Measurements from ENCODE around the gene TMEM239.
"Not testable (repeated sequence)": the region's sequence is repeated elsewhere in the genome, so short reads cannot be mapped to it uniquely, and the experiment has no call there.

Gene TMEM239

GRCh38 chr20:2816030-2816582, at the start of gene TMEM239:
Gene TMEM239 (plus strand): TSS chr20:2816364. CDS start chr20:2816555, 191 bp downstream.
- DNase-seq, result no peak

- no peak for DNase-seq
Observed at GRCh38 chr20:2767768-2768631, 48.2 kb upstream of the TMEM239 start.

GRCh38 chr20:2768632-2769015, 47.5 kb upstream of the TMEM239 start:
- DNase-seq, result no peak

GRCh38 chr20:2770091-2770490, 46.1 kb upstream of the TMEM239 start:
- DNase-seq, result not testable (repeated sequence)

- no peak for DNase-seq
Observed at GRCh38 chr20:2771631-2772080, 44.5 kb upstream of the TMEM239 start.

- DNase-seq, result no peak
Observed at GRCh38 chr20:2773812-2774211, 42.4 kb upstream of the TMEM239 start.

GRCh38 chr20:2775139-2775538, 41.0 kb upstream of the TMEM239 start:
- DNase-seq, result no peak

GRCh38 chr20:2778602-2779321, 37.4 kb upstream of the TMEM239 start:
- DNase-seq, result no peak

- DNase-seq, result no peak
Observed at GRCh38 chr20:2780948-2781347, 35.2 kb upstream of the TMEM239 start.

- no peak for DNase-seq
Observed at GRCh38 chr20:2783908-2784566, 32.1 kb upstream of the TMEM239 start.

GRCh38 chr20:2793471-2793870, 22.7 kb upstream of the TMEM239 start:
- no peak for DNase-seq

- DNase-seq, result no peak
Observed at GRCh38 chr20:2794202-2794748, 21.9 kb upstream of the TMEM239 start.

GRCh38 chr20:2794866-2795447, 21.2 kb upstream of the TMEM239 start:
- DNase-seq, result no peak

GRCh38 chr20:2795451-2795850, 20.7 kb upstream of the TMEM239 start:
- no peak for DNase-seq

GRCh38 chr20:2796011-2796660, 20.0 kb upstream of the TMEM239 start:
- no peak for DNase-seq

- DNase-seq, result no peak
Observed at GRCh38 chr20:2797136-2797983, 18.8 kb upstream of the TMEM239 start.

GRCh38 chr20:2798095-2798805, 17.9 kb upstream of the TMEM239 start:
- no peak for DNase-seq

GRCh38 chr20:2798814-2799213, 17.4 kb upstream of the TMEM239 start:
- no peak for DNase-seq

GRCh38 chr20:2799271-2799670, 16.9 kb upstream of the TMEM239 start:
- no peak for DNase-seq
